ENCODE results near the gene NCKAP1. TPM values are rescaled to one million over a fixed set of nuclear protein-coding genes. Genes with fewer than 3 reads are reported as not detected.

The NCKAP1 gene
- total and polyA plus RNA-seq, 2 of the 4 experiments (the other 2 are of a cell fraction): 91.1 to 160 TPM

GRCh38 chr2:183081911-183082310, 43.7 kb upstream of the NCKAP1 start:
- no peak overlapping the region for H3K4me2 ChIP-seq (ENCODE audit: low read depth, low read length)
- H4K8ac ChIP-seq (ENCODE audit: low read depth in 2 of 2, low read length in 2 of 2): no peak overlapping the region
- H2AK5ac ChIP-seq (ENCODE audit: low read depth, low read length): no peak overlapping the region
- no peak overlapping the region for H4K5ac ChIP-seq (ENCODE audit: low read depth, low read length)
- no peak overlapping the region for H3K4ac ChIP-seq (ENCODE audit: low read depth, low read length)
- H3K18ac ChIP-seq (ENCODE audit: low read depth, low read length): no peak overlapping the region
- no peak overlapping the region for H2BK15ac ChIP-seq (ENCODE audit: low read depth, low read length)
- dilution Hi-C loops (cut with HindIII; ENCODE audit: low sequenced_read_pairs, unreplicated experiment) (no loop called here), intact Hi-C loops (cut with micrococcal nuclease) (no loop called here), in situ Hi-C loops (cut with MboI; ENCODE audit: low sequenced_read_pairs) (no loop called here)
- no peaks in the 10 kb centered on the region for H3K27me3 ChIP-seq (ENCODE audit: control insufficient read depth, insufficient read depth, low read length)
- H2BK5ac ChIP-seq (ENCODE audit: low read depth, low read length, poor library complexity, severe bottlenecking): no peak overlapping the region
- ATAC-seq (ENCODE audit: low read depth): no peak
- BruUV-seq (replicated peaks): no TSS peak
- POLR2A ChIA-PET (ENCODE audit: unreplicated experiment): no interaction called here
- H2BK20ac ChIP-seq (ENCODE audit: low read depth, low read length): no peak overlapping the region
- H3K9me1 ChIP-seq (ENCODE audit: insufficient read depth, low read length): no peaks in the 10 kb centered on the region
- no peak for TF ChIP-seq RFX5 (IDR thresholded peaks at IDR 0.05; ENCODE audit: low read depth, low read length)
- TF ChIP-seq POLR2A (IDR thresholded peaks at IDR 0.05; ENCODE audit: low read depth, low read length): no peak
- no peak for TF ChIP-seq RCOR1 (IDR thresholded peaks at IDR 0.05; ENCODE audit: insufficient replicate concordance, low read length)
- no peak for TF ChIP-seq CEBPB (IDR thresholded peaks at IDR 0.05; ENCODE audit: low read depth, low read length)
- no peak for TF ChIP-seq MAZ (IDR thresholded peaks at IDR 0.05; ENCODE audit: borderline replicate concordance, low read depth, low read length)
- TF ChIP-seq BHLHE40 (IDR thresholded peaks at IDR 0.05; ENCODE audit: low read depth, low read length): no peak
- TF ChIP-seq, protein P1, sequence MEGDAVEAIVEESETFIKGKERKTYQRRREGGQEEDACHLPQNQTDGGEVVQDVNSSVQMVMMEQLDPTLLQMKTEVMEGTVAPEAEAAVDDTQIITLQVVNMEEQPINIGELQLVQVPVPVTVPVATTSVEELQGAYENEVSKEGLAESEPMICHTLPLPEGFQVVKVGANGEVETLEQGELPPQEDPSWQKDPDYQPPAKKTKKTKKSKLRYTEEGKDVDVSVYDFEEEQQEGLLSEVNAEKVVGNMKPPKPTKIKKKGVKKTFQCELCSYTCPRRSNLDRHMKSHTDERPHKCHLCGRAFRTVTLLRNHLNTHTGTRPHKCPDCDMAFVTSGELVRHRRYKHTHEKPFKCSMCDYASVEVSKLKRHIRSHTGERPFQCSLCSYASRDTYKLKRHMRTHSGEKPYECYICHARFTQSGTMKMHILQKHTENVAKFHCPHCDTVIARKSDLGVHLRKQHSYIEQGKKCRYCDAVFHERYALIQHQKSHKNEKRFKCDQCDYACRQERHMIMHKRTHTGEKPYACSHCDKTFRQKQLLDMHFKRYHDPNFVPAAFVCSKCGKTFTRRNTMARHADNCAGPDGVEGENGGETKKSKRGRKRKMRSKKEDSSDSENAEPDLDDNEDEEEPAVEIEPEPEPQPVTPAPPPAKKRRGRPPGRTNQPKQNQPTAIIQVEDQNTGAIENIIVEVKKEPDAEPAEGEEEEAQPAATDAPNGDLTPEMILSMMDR (conservative IDR thresholded peaks at IDR 0.05; ENCODE audit: low read depth, low read length): no peak
- TF ChIP-seq FOS (IDR thresholded peaks at IDR 0.05; ENCODE audit: low read depth, low read length): no peak
- TF ChIP-seq SMC3 (IDR thresholded peaks at IDR 0.05; ENCODE audit: low read depth, low read length): no peak
- TF ChIP-seq MXI1 (IDR thresholded peaks at IDR 0.05; ENCODE audit: borderline replicate concordance, low read depth, low read length): no peak
- no peak for TF ChIP-seq RAD21 (IDR thresholded peaks at IDR 0.05; ENCODE audit: low read length)
- TF ChIP-seq CHD1 (IDR thresholded peaks at IDR 0.05; ENCODE audit: low read depth, low read length): no peak
- TF ChIP-seq NFE2L2 (IDR thresholded peaks at IDR 0.05; ENCODE audit: low read depth, low read length): no peak
- TF ChIP-seq MAFK (IDR thresholded peaks at IDR 0.05; ENCODE audit: low read depth, low read length): no peak
- TF ChIP-seq, protein P2, sequence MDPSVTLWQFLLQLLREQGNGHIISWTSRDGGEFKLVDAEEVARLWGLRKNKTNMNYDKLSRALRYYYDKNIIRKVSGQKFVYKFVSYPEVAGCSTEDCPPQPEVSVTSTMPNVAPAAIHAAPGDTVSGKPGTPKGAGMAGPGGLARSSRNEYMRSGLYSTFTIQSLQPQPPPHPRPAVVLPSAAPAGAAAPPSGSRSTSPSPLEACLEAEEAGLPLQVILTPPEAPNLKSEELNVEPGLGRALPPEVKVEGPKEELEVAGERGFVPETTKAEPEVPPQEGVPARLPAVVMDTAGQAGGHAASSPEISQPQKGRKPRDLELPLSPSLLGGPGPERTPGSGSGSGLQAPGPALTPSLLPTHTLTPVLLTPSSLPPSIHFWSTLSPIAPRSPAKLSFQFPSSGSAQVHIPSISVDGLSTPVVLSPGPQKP (IDR thresholded peaks at IDR 0.05; ENCODE audit: borderline replicate concordance, low read depth, low read length): no peak
- TF ChIP-seq USF2 (IDR thresholded peaks at IDR 0.05; ENCODE audit: low read depth, low read length): no peak
- no peak overlapping the region for H2BK120ac ChIP-seq (ENCODE audit: low read depth, low read length)
- H3K9ac ChIP-seq (ENCODE audit: low read depth, low read length): no peak overlapping the region
- H3K14ac ChIP-seq (replicated peaks; ENCODE audit: low read depth, low read length): no peak overlapping the region
- H2AK9ac ChIP-seq (replicated peaks; ENCODE audit: low read depth, low read length, poor library complexity): no peak overlapping the region
- no peak overlapping the region for H3K27ac ChIP-seq (ENCODE audit: insufficient read depth, low read length)
- H3K4me3 ChIP-seq (ENCODE audit: insufficient read depth, low read depth, low read length): no peak overlapping the region
- H3K9me3 ChIP-seq (ENCODE audit: control insufficient read depth, insufficient read depth, low read length): no peaks in the 10 kb centered on the region
- H3K56ac ChIP-seq (ENCODE audit: extremely low read depth, insufficient read depth, low read length): no peak overlapping the region
- H4K20me1 ChIP-seq (ENCODE audit: insufficient read depth, low read length): no peaks in the 10 kb centered on the region
- 33% methylated on average over 1 of the region's 1 CpG; no CpG with 5 or more reads in 1 of the 2 experiments for WGBS, 2 experiments (ENCODE audit: extremely low coverage in 2 of 2, insufficient read length in 1 of 2)
- H3K79me1 ChIP-seq (ENCODE audit: low read depth in 1 of 2, low read length in 2 of 2): no peaks in the 10 kb centered on the region
- H2AFZ ChIP-seq (replicated peaks; ENCODE audit: low read length, poor library complexity): no peak overlapping the region
- peak; percentile 20 for DNase-seq
- no peak overlapping the region for H4K91ac ChIP-seq (ENCODE audit: insufficient read depth, low read depth, low read length)
- no peak overlapping the region for H3K23ac ChIP-seq (ENCODE audit: low read depth, low read length)
- CTCF ChIA-PET: no interaction called here
- no peaks in the 10 kb centered on the region for H3K4me1 ChIP-seq (ENCODE audit: control insufficient read depth, insufficient read depth, low read length)
- H3K36me3 ChIP-seq (ENCODE audit: control insufficient read depth, insufficient read depth, low read length): no peaks in the 10 kb centered on the region
